HG02759 (cell line): ENCODE results near the gene HRH2.
"Not testable (repeated sequence)": the region's sequence is repeated elsewhere in the genome, so short reads cannot be mapped to it uniquely, and the experiment has no call there.

Source experiments
- ATAC-seq: cut with Tn5 transposase; IDR thresholded peaks from one replicate; pipeline ENCODE4 v1.9.1; 2021; ENCODE audit warnings: mild to moderate bottlenecking, moderate library complexity; ENCODE audit not compliant: unreplicated experiment

The HRH2 gene

DNA sequence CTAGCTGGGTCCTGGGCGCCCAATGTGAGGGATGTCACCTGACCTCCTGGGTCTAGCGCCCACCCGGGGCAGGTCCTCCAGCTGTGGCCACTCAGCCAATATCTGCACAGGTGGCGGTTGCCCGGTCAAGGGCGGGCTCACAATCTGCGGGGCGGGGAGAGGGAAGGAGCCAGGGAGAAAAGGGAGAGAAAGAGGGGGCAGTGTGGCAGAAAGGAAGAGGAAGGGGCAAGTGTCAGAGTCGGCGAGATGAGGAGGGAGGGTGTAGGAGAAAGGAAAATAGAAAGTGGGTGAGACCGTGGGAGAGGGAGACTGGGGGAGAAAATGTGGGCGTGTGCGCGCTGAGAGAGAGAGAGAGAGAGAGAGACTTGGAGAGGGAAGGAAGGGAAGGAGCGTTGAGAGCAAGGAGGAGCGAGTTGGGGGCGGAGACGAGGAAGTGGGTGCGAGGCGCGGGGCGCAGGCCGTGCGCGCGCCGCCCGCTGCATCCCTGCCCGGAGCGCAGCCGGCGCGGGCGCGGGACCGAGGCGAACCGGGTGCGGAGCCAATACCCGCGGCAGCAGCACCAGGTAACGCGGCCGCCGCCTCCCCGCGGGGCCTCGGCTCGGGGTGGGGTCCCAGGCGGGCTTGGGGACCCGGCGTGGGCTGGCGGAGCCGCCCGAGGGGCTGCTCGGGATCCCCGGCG, at the start of gene HRH2:
Gene HRH2, plus strand, starts transcription at position 479 of the 679 bp plus-strand sequence. CDS start 25,163 bp downstream, outside the sequence.
- no peak for ATAC-seq

DNA sequence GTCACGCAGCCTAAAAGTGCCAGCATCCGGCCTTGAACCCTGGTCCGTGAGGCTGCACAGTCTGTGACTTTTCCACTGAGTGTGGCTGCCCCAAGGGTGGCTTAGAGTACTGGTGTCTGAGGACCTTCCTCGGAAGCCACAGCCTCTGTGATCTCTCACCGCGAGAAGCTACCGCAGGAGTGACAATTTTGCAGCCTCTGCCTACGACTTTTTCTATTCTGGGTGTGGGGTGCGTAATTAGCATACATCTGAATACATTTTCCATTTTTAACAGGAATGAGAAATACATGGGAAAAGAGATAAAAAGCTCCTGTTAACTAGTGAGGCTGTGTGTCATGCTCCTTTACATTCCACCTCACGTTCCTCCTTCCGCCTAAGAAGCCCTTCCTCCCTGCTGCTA, 48.3 kb upstream of the HRH2 start:
- ATAC-seq, result no peak

GRCh38 chr5:175610381-175610780, 47.5 kb upstream of the HRH2 start:
- ATAC-seq, result no peak

DNA sequence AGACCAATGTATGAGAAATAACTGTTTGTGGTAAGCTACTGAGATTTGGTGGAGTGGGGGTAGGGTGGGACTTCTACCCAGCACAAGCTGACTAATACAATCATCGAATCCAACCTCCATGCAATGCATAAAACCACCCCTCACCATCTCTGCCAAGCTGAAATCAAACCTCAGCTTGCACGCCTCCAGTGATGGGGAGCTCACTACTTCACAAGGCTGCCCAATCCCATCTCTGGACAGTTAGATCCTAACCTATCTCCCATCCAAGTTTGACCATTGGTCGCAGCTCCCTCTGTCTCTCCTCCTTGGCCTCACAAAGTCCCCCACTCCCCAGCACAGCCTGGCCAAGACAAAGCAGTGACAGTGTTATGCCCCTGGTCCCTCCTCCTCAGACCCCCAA, 47.0 kb upstream of the HRH2 start:
- no peak for ATAC-seq

DNA sequence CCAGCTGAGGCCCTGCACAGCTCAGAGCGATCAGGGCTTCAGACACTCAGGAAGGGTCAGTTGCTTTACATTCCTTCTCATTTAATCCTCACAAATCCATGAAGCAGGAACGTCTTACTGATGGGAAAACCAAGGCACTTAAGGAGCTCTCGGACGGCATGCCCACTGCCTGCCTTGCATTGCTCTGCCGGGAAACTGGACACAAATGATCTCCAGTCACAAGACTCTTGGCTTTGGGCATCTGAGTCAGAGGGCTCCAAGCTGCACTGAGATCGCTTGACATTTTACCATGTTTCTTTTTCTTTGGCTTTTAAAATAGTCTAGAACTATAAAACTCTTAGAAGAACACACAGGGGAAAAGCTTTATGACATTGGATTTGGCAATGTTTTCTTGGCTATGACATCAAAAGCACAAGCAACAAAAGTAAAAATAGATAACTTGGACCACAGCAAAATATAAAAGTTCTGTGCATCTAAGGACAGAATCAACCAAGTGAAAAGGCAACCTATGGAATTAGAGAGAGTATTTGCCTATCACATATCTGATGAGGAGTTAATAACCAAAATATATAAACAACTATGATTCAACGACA, 43.6 kb upstream of the HRH2 start:
- ATAC-seq, result no peak

- ATAC-seq, result no peak
Measured at GRCh38 chr5:175614861-175615260, 43.0 kb upstream of the HRH2 start.

DNA sequence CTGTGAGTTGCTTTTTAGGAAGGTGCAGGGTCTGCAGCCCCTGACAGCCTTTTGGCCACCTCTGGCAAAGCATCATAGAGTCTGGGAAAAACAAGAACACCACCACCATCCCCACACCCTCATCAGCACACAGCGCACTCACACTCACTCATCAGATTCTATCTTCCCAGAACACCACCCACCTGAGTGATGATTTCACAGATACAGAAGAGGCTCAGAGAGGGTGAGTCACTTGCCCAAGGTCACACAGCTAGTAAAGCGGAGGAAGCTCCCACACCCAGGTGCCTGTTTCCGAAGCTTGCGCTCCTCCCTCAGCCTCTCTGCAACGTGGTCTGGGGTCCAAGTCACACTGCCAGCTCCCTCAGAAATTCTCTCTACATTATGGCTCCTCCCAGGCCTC, 41.8 kb upstream of the HRH2 start:
- no peak for ATAC-seq

GRCh38 chr5:175616527-175616926, 41.3 kb upstream of the HRH2 start:
- not testable (repeated sequence) for ATAC-seq

DNA sequence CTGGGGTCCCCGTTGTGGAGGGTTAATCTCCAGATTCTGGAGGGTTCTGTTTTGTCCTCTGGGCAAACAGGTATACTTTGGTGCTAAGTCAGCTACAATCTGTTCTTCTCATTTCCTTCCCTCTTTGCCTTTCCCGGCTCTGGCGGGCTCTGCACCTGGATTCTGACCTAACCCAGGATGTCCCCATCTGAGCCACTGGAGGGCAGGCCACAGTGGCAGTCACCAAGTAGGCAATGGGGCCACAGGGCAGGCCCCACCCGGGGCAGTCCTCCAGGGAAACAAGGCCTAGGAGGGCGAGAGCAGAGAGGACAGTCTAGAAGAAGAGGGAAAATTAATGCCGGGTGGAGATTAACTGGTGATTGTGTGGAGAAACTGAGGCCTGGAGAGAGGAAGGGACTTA, 40.4 kb upstream of the HRH2 start:
- ATAC-seq, result no peak

DNA sequence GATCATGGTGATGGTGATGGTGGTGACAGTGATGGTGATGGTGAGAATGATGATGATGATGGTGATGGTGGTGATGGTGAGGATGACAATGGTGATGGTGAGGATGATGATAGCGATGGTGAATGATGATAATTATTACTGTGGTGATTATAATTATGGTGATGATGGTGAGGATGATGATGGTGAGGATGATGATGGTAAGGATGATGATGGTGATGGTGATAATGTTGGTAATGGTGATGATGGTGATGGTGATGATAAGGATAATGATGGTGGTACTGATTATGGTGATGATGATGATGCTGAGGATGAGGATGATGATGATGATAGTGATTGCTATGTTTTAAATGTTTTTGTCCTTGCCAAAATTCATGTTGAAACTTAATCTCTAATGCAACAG, 37.3 kb upstream of the HRH2 start:
- no peak for ATAC-seq

GRCh38 chr5:175621971-175622370, 35.9 kb upstream of the HRH2 start:
- no peak for ATAC-seq

DNA sequence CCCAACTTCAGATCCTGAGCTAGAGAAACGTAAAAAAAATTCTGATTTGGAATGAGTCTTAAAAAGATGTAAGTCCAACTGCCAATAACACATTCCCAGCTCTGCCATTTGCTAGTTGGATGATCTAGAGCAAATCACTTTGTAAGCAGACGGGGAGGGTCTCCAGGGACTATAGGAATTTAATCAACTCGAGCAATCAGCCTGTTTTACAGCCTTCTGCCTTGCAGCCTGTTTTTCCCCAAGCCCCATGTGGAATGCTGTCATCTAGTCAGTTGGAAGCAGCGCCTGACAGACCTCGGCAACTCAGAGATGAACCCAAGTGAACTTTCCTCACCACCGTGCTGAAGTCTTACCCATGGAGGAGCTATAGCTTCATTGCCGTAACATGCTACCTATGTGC, 34.8 kb upstream of the HRH2 start:
- no peak for ATAC-seq

GRCh38 chr5:175624316-175624715, 33.6 kb upstream of the HRH2 start:
- ATAC-seq, result no peak

DNA sequence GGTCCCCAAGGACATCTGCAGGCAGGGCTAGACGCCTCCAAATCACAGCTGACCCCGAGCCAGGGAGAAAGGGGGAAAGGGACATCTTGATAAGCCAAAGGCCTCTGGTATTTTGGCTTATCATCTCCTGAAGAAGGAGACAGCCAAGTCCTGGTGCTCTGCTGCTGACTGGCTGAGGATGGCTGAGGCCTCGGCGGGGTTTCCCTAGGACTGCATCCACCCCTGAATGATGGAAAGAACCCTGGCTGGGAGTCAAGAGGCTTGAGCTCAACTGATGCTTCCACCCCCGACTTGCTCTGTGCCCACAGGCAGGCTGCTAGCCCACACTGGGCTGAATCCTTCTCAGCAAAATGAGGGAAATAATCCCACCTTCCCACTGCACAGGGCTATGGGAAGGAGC, 30.9 kb upstream of the HRH2 start:
- no peak for ATAC-seq

DNA sequence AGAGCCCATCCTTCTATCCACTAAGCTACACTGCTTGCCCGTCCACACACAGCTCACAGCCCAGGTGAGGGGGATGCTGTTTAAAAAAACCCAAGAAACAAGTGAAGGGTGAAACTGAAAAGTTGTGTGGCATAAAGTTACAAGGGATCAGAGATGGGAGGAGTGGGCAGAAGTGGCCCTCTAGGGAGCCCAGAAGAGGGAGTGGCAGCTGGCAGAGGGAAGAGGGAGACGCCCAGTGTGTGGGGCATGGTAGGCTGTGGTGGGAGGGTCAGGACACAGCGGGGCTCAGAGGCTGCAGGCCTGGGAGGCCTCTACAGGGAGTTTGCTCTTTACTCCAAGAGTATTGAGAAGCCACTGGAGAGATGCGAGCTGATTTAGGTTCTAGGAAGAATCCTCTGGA, 30.1 kb upstream of the HRH2 start:
- no peak for ATAC-seq

DNA sequence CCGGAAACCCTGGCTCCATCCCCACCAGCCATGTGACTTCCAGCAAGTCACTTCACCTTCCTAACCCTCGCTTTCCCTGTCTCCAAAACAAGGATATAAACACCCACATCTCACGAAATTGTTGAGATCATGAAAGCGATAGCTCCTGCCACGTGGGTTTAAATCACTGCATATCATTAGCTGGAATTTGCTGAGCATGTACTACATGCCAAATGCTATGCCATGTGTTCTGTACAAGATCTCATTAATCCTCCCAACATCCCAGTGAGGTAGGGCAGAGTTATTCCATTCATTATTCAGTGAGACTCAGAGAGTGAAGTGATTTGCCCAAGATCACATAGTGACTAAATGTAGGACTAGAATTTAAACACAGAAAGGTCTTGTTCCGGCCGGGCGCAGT, 29.2 kb upstream of the HRH2 start:
- no peak for ATAC-seq

- no peak for ATAC-seq
Measured at GRCh38 chr5:175629261-175629660, 28.6 kb upstream of the HRH2 start.

DNA sequence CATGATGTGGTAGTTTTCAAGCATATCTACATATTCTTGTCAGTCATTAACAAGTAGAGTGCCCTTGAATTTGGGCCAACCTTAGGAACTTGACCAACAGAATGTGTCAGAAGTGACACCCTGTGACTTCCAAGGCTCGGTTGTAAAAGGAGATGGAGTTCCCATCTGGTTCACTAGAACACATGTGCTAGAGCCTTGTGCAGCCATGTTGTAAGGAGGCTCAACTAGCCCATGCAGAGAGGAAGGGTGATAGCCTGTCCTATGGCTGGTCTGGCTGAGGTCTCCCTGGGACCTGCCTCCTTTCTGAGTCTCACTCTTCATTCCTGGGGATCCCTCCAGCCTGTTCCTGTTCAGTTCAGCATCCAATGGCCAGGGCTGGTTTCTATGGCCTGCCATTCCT, 28.1 kb upstream of the HRH2 start:
- no peak for ATAC-seq

GRCh38 chr5:175635854-175636584, 21.9 kb upstream of the HRH2 start:
- no peak for ATAC-seq

DNA sequence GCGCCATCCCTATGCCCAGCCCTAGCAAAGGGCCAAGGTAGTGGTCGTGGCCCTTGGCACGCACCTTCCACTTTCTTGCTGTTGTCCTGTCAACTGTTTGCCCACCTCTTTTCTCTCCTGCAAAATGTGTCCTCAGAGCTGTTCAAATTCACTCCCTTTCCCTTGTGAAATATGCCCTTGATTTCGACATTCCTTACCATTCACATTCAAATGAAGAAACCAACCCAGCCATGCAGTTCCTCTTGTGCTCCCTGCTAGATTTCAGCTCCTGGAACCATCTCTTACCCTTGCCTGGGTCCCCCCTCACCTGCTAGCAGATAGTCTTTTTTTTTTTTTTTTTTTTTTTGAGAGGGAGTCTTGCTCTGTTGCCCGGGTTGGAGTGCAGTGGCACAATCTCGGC, 19.6 kb upstream of the HRH2 start:
- ATAC-seq, result no peak

DNA sequence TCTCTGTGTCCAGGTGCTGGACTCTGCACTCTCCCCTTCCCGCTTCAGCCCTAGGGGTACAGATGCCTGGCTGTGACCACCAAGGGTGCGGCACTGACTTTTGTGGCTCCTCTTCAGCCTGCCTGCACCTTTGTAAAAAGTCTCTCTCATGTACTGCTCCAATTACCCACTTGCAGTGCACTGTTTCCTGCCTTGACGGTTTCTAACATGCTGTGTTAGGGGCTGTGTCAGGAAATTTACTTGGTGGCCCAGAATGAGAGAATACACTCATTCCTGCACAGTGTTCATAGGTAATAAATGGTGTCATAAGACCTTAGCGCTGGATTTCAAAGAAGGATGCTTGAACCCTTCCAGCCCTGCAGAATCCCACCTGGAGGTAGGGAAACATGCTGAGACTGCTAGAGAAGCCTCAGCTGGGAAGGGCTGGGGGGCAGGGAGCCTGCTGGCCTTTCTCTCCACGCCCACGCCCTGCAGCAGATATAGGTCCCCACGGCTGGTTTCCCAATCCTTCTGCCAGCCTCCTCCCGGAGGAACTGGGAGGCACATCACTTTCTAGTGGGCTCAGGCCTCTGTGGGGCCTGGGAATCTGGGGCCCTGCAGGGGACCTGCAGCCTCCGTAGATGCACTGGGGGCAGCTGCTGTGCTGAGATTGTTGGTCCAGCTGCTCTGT, 17.6 kb upstream of the HRH2 start:
- ATAC-seq, result no peak

DNA sequence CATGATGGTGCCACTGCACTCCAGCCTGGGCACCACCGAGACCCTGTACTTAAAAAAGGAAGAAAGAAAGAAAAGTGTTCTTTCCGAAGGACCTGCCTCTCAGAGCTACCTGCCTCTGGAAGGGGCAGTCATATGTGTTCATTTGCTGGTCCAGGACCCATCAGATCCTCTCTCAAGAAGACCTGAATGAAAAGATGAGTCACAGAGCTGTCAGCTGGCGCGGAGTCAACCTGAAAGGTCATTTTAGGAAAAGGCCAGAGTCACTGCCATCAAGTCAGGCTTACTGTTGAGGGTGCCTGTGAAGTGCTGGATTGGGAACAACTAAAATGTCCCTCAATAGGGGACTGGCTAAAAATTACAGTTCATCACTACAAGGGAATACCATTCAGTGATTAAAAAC, 14.9 kb upstream of the HRH2 start:
- ATAC-seq, result no peak
